ENCODE results near the gene POLR1D.

- no peak for TF ChIP-seq EZH2 (IDR thresholded peaks at IDR 0.05; ENCODE audit: borderline replicate concordance, low read length)
- TF ChIP-seq, protein P1, sequence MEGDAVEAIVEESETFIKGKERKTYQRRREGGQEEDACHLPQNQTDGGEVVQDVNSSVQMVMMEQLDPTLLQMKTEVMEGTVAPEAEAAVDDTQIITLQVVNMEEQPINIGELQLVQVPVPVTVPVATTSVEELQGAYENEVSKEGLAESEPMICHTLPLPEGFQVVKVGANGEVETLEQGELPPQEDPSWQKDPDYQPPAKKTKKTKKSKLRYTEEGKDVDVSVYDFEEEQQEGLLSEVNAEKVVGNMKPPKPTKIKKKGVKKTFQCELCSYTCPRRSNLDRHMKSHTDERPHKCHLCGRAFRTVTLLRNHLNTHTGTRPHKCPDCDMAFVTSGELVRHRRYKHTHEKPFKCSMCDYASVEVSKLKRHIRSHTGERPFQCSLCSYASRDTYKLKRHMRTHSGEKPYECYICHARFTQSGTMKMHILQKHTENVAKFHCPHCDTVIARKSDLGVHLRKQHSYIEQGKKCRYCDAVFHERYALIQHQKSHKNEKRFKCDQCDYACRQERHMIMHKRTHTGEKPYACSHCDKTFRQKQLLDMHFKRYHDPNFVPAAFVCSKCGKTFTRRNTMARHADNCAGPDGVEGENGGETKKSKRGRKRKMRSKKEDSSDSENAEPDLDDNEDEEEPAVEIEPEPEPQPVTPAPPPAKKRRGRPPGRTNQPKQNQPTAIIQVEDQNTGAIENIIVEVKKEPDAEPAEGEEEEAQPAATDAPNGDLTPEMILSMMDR (IDR thresholded peaks at IDR 0.05; ENCODE audit: low read length): no peak
Observed at GRCh38 chr13:27662738-27663470, 41.2 kb downstream of the POLR1D start.
